Parathyroid adenoma (tissue), 2 donors: ENCODE results near the gene EZH1.
"Not testable (repeated sequence)": the region's sequence is repeated elsewhere in the genome, so short reads cannot be mapped to it uniquely, and the experiment has no call there.

Source experiments
- H2AFZ ChIP-seq: fragments of 300-600 bp; sonication (generic); one replicate; pipeline ENCODE4 v1.7.0; 2017; ENCODE audit warnings: antibody characterized with exemption, mild to moderate bottlenecking
- H3K27ac ChIP-seq: fragments of 300-600 bp; sonication (generic); one replicate; pipeline ENCODE4 v1.7.0; 2017
- H3K27me3 ChIP-seq: fragments of 300-600 bp; sonication (generic); one replicate; pipeline ENCODE4 v1.7.0; 2017; ENCODE audit warnings: low read length; ENCODE audit not compliant: control insufficient read depth, insufficient read depth
- H3K36me3 ChIP-seq: fragments of 300-600 bp; sonication (generic); one replicate; pipeline ENCODE4 v1.7.0; 2017; ENCODE audit warnings: low read length; ENCODE audit not compliant: control insufficient read depth, insufficient read depth
- H3K4me1 ChIP-seq: fragments of 300-600 bp; sonication (generic); one replicate; pipeline ENCODE4 v1.7.0; 2017; ENCODE audit warnings: control low read depth
- H3K4me2 ChIP-seq: fragments of 300-600 bp; sonication (generic); one replicate; pipeline ENCODE4 v1.7.0; 2017; ENCODE audit warnings: low read length
- H3K4me3 ChIP-seq: fragments of 300-600 bp; sonication (generic); one replicate; pipeline ENCODE4 v1.7.0; 2017; ENCODE audit warnings: low read depth, low read length
- H3K79me2 ChIP-seq: fragments of 300-600 bp; sonication (generic); one replicate; pipeline ENCODE4 v1.7.0; 2017; ENCODE audit warnings: control low read depth
- H3K9ac ChIP-seq: fragments of 300-600 bp; sonication (generic); one replicate; pipeline ENCODE4 v1.7.0; 2017; ENCODE audit warnings: mild to moderate bottlenecking
- H3K9me3 ChIP-seq: fragments of 300-600 bp; sonication (generic); one replicate; pipeline ENCODE4 v1.7.0; 2017; ENCODE audit warnings: low read length; ENCODE audit not compliant: control insufficient read depth
- TF ChIP-seq, protein P1 (sequence below): fragments of 300-600 bp; sonication (generic); IDR thresholded peaks from one replicate; pipeline ENCODE4 v1.7.0; 2017; ENCODE audit warnings: antibody characterized with exemption, mild to moderate bottlenecking
- donor health status: primary hyperparathyroidism.

Gene EZH1

DNA sequence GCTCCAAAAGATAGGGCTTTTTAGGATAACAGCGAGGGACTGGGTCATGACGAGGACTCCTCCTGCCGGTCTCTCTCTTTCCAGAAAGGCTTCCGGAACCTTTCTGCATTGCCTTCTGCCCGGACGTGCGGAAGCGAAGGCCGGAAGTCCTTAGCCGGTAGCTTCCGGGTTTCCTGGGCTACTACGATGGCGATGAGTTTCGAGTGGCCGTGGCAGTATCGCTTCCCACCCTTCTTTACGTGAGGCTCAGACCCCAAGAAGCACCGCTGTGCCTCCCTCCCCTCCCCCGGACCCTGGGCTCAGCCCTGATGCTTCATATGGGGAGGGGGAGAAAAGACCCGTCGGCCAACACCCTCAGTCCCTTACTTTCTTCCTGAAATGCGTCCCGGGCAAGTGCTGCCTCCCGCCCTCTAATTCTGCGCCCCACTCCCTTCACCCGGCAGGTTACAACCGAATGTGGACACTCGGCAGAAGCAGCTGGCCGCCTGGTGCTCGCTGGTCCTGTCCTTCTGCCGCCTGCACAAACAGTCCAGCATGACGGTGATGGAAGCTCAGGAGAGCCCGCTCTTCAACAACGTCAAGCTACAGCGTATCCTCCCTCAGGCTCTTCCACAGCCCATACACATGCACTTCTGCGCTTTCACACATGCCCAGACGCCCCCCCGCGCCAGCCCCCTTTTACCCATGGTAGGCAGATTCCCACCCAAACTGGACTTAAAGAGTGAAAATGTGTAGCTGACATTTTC, 28.6 kb upstream of the EZH1 start, which contains the start of gene VPS25:
VPS25 (plus strand) TSS at position 160 of the 746 bp plus-strand sequence; CDS start at position 187, 27 bp downstream.
- Histone ChIP-seq H2AFZ (peak within 1 kb of the TSS; percentile 77), H3K4me1 (no peaks in the 10 kb centered on the region), H3K4me2 (peak within 1 kb of the TSS; percentile 88), H3K9ac (peak within 1 kb of the TSS; percentile 15), H3K27me3 (no peaks in the 10 kb centered on the region), H3K4me3 (peak within 1 kb of the TSS; percentile 97), H3K36me3 (no peaks in the 10 kb centered on the region), H3K79me2 (no peaks in the 10 kb centered on the region), H3K9me3 (no peaks in the 10 kb centered on the region), H3K27ac (peak within 1 kb of the TSS; percentile 40)
- TF ChIP-seq, protein P1, sequence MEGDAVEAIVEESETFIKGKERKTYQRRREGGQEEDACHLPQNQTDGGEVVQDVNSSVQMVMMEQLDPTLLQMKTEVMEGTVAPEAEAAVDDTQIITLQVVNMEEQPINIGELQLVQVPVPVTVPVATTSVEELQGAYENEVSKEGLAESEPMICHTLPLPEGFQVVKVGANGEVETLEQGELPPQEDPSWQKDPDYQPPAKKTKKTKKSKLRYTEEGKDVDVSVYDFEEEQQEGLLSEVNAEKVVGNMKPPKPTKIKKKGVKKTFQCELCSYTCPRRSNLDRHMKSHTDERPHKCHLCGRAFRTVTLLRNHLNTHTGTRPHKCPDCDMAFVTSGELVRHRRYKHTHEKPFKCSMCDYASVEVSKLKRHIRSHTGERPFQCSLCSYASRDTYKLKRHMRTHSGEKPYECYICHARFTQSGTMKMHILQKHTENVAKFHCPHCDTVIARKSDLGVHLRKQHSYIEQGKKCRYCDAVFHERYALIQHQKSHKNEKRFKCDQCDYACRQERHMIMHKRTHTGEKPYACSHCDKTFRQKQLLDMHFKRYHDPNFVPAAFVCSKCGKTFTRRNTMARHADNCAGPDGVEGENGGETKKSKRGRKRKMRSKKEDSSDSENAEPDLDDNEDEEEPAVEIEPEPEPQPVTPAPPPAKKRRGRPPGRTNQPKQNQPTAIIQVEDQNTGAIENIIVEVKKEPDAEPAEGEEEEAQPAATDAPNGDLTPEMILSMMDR, result no peak

DNA sequence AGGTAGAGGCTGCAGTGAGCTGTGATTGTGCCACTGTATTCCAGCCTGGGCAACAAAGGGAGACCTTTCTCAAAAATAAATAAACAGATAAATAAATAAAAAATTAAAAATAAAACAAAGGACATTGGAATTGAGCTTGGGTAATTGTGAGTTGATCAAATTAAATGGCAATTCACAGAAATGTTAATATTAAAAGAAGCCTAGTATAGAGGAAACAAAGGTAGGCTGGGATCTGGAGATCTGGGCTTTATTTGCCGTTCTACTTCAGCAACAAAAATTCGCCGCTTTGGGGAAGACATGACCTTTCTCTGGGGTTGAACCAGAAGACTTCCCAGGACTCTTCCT, 28.1 kb upstream of the EZH1 start:
- Histone ChIP-seq H3K27me3 (no peaks in the 10 kb centered on the region), H3K27ac (peak overlapping the region; percentile 40), H3K79me2 (no peaks in the 10 kb centered on the region), H3K4me2 (peak overlapping the region; percentile 88), H3K36me3 (no peaks in the 10 kb centered on the region), H3K4me1 (no peaks in the 10 kb centered on the region), H3K4me3 (peak overlapping the region; percentile 97), H2AFZ (peak overlapping the region; percentile 77), H3K9ac (no peak overlapping the region), H3K9me3 (no peaks in the 10 kb centered on the region)
- TF ChIP-seq, protein P1, result no peak

DNA sequence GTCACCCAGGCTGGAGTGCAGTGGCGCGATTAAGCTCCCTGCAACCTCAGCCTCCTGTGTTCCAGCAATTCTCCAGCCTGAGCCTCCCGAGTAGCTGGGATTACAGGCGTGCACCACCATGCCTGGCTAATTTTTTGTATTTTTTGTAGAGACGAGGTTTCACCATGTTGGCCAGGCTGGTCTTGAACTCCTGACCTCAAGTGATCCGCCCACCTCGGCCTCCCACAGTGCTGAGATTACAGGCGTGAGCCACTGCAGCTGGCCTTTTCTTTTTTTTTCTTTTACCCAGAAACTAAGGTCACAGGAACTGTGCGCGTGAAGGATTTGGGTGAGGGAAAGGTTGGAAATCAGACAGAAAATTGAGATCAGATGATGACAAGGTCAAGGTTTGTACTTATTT, 25.1 kb upstream of the EZH1 start:
- not testable (repeated sequence) for H2AFZ ChIP-seq, H3K79me2 ChIP-seq, H3K9me3 ChIP-seq, H3K27me3 ChIP-seq, H3K27ac ChIP-seq, H3K4me2 ChIP-seq, H3K9ac ChIP-seq, H3K4me3 ChIP-seq, H3K36me3 ChIP-seq, H3K4me1 ChIP-seq

DNA sequence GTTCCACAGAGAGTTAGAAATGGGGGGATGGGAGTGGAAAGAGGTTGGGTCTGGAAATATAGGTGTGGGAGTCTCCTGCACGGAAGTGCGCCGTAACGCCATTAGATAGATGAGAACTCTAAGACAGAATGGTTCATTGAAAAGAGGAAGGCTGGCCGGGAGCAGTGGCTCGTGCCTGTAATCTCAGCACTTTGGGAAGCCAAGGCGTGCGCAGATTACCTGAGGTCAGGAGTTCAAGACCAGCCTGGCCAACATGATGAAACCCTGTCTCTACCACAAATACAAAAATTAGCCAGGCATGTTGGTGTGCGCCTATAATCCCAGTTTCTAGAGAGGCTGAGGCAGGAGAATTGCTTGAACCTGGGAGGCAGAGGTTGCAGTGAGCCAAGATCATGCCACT, 23.2 kb upstream of the EZH1 start:
- not testable (repeated sequence) for H3K79me2 ChIP-seq, H3K9me3 ChIP-seq, H3K9ac ChIP-seq, H3K4me2 ChIP-seq, H3K36me3 ChIP-seq, H3K27ac ChIP-seq, H3K27me3 ChIP-seq, H3K4me1 ChIP-seq, H2AFZ ChIP-seq, H3K4me3 ChIP-seq

DNA sequence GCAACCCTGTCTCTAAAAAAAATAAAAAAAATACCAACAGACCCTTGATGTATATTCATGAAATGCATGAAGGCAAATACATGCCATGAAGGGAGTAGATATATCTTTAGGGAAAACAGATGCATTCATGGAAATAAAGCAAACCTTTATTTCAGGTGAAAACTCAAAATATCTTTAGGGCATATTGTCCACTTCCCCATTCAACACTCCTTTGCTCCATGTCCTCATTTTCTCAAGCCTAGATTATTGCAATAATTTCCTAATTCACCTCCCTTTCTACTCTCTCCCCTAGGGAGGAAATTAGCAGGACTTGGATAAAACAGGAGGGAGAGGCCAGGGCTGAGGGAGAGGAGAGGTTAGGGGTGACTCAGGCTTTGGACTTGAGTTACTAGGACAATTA, 22.7 kb upstream of the EZH1 start:
- H3K36me3 ChIP-seq, result no peaks in the 10 kb centered on the region
- TF ChIP-seq, protein P1, result no peak

DNA sequence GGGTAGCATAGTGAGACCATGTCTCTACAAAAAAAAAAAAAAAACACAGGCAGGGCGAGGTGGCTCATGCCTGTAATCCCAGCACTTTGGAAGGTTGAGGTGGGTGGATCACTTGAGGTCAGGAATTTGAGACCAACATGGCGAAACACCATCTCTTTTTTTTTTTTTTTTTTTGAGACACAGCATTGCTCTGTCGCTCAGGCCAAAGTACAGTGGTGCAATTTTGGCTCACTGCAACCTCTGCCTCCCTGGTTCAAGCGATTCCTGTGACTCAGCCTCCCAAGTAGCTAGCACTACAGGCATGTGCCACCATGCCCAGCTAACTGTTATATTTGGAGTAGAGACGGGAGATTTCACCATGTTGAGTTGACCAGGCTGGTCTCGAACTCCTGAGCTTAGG, 21.3 kb upstream of the EZH1 start:
- H3K9me3 ChIP-seq, result no peaks in the 10 kb centered on the region
- H3K4me3 ChIP-seq, result no peak overlapping the region
- H3K27ac ChIP-seq, result no peak overlapping the region
- TF ChIP-seq, protein P1, result no peak
- no peaks in the 10 kb centered on the region for H3K79me2 ChIP-seq
- no peak overlapping the region for H3K9ac ChIP-seq
- no peaks in the 10 kb centered on the region for H3K36me3 ChIP-seq
- H3K4me2 ChIP-seq, result no peak overlapping the region
- no peaks in the 10 kb centered on the region for H3K27me3 ChIP-seq
- H2AFZ ChIP-seq, result no peak overlapping the region
- H3K4me1 ChIP-seq, result no peaks in the 10 kb centered on the region

More for the DNA sequence above, 22.7 kb upstream of the EZH1 start:
- no peak overlapping the region for H3K4me3 ChIP-seq
- H3K79me2 ChIP-seq, result no peaks in the 10 kb centered on the region
- H3K27me3 ChIP-seq, result no peaks in the 10 kb centered on the region
- no peak overlapping the region for H3K9ac ChIP-seq
- no peak overlapping the region for H3K4me2 ChIP-seq
- H3K27ac ChIP-seq, result no peak overlapping the region
- no peaks in the 10 kb centered on the region for H3K4me1 ChIP-seq
- H2AFZ ChIP-seq, result no peak overlapping the region
- no peaks in the 10 kb centered on the region for H3K9me3 ChIP-seq
